SHP77 treated with DMSO at 0.1 percent for 48 hours (cell line): ENCODE results near the gene RND3.

Source experiments
- DNase-seq: peaks from one replicate; lab custom pipeline; 2025; lab: John Stamatoyannopoulos, UW

Gene RND3

GRCh38 chr2:150475479-150476250 lies 11.8 kb downstream of the RND3 start:
- DNase-seq, result no peak

GRCh38 chr2:150474326-150475074 lies 13.0 kb downstream of the RND3 start:
- no peak for DNase-seq

GRCh38 chr2:150473767-150474166 lies 13.7 kb downstream of the RND3 start:
- DNase-seq, result no peak

- DNase-seq, result no peak
Observed at GRCh38 chr2:150472511-150472899, 15.0 kb downstream of the RND3 start.

- no peak for DNase-seq
Observed at GRCh38 chr2:150471813-150472510, 15.5 kb downstream of the RND3 start.

- no peak for DNase-seq
Observed at GRCh38 chr2:150470435-150470834, 17.0 kb downstream of the RND3 start.

- DNase-seq, result no peak
Observed at GRCh38 chr2:150469706-150470274, 17.7 kb downstream of the RND3 start.

- DNase-seq, result no peak
Observed at GRCh38 chr2:150468350-150468960, 19.0 kb downstream of the RND3 start.

GRCh38 chr2:150467621-150467963 lies 19.9 kb downstream of the RND3 start:
- DNase-seq, result no peak

- no peak for DNase-seq
Observed at GRCh38 chr2:150466741-150467620, 20.5 kb downstream of the RND3 start.

- DNase-seq, result no peak
Observed at GRCh38 chr2:150465703-150466569, 21.5 kb downstream of the RND3 start.

GRCh38 chr2:150464986-150465385 lies 22.5 kb downstream of the RND3 start:
- no peak for DNase-seq

- no peak for DNase-seq
Observed at GRCh38 chr2:150464270-150464669, 23.2 kb downstream of the RND3 start.

GRCh38 chr2:150462770-150463169 lies 24.7 kb downstream of the RND3 start:
- DNase-seq, result no peak

GRCh38 chr2:150459281-150459680 lies 28.2 kb downstream of the RND3 start:
- DNase-seq, result no peak

GRCh38 chr2:150450765-150451164 lies 36.7 kb downstream of the RND3 start:
- DNase-seq, result no peak

- DNase-seq, result no peak
Observed at GRCh38 chr2:150449856-150450255, 37.6 kb downstream of the RND3 start.

GRCh38 chr2:150445398-150445797 lies 42.1 kb downstream of the RND3 start:
- no peak for DNase-seq

- DNase-seq, result no peak
Observed at GRCh38 chr2:150442484-150442883, 45.0 kb downstream of the RND3 start.

- no peak for DNase-seq
Observed at GRCh38 chr2:150441784-150442183, 45.7 kb downstream of the RND3 start.
